HL-60 (cell line): ENCODE data around the gene FBLN1.

Source experiments
- GABPA ChIP-seq: IDR thresholded peaks from 2 replicates; pipeline ENCODE4 v1.6.1; 2012; ENCODE audit warnings: low read depth
- POLR2AphosphoS5 ChIP-seq: IDR thresholded peaks from 2 replicates; pipeline ENCODE4 v1.6.1; 2012; ENCODE audit warnings: low read depth
- TF ChIP-seq, protein P1 (sequence below): IDR thresholded peaks from one replicate; pipeline ENCODE4 v1.5.1; 2011; ENCODE audit warnings: low read length, control low read depth, inconsistent platforms; ENCODE audit not compliant: insufficient read depth

DNA sequence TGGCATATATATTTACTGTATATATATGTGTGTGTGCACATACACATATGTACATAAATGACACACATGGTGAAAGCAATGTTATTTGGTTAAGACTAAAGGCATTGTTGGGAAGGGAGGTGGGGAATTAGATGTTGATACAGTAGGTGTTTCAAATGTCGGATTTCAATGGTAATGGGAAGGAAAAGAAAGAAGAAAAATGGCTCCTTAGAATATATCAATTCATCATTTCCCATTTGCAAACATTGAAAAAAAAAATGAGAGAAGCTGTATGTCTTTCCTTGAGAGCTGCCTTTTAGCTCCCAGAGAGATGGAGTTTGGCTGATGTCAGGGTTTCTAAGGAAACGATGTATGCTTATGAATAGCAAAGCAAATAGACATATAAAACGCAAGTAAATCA, 135.5 kb downstream of the FBLN1 start:
- TF ChIP-seq, protein P1, sequence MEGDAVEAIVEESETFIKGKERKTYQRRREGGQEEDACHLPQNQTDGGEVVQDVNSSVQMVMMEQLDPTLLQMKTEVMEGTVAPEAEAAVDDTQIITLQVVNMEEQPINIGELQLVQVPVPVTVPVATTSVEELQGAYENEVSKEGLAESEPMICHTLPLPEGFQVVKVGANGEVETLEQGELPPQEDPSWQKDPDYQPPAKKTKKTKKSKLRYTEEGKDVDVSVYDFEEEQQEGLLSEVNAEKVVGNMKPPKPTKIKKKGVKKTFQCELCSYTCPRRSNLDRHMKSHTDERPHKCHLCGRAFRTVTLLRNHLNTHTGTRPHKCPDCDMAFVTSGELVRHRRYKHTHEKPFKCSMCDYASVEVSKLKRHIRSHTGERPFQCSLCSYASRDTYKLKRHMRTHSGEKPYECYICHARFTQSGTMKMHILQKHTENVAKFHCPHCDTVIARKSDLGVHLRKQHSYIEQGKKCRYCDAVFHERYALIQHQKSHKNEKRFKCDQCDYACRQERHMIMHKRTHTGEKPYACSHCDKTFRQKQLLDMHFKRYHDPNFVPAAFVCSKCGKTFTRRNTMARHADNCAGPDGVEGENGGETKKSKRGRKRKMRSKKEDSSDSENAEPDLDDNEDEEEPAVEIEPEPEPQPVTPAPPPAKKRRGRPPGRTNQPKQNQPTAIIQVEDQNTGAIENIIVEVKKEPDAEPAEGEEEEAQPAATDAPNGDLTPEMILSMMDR = no peak
- TF ChIP-seq POLR2AphosphoS5 (no peak), GABPA (no peak)
